ENCODE measurements around the gene ZNF366.

DNA sequence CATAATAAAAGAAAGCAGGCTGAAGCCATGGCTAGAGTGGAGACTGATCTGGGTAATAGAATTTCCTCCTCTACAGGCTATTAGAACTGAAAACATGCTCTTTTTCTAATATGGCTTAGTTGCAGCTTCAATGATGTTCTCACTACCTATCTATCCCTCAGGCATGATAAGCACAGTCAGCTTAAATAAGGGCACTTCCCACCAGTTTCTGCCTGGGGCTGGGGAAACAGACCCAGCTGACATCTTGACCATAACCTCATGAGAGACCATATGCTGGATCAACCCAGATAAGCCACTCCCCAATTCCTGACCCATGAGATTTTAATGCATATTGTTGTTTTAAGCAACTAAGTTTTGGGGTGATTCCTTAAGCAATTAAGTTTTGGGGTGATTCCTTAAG is 81.2 kb downstream of the ZNF366 start:
- no peak for TF ChIP-seq SNAI2 (CRISPR knock-in tag; IDR thresholded peaks at IDR 0.05)
- no peak for TF ChIP-seq ZNF70 (CRISPR knock-in tag; IDR thresholded peaks at IDR 0.05)
- no peak for TF ChIP-seq ISL1 (CRISPR knock-in tag; IDR thresholded peaks at IDR 0.05)
- TF ChIP-seq ZC3H10 (CRISPR knock-in tag; IDR thresholded peaks at IDR 0.05) = no peak

All from SK-N-SH treated with all-trans-retinoic acid at 6 μM for 48 hours (cell line).